Astrocyte of the hippocampus (primary cell): ENCODE data around the gene PEX3.

Experiments used
- DNase-seq: peaks from one replicate; pipeline ENCODE4 v3.0.0; 2011; ENCODE audit warnings: low read depth, low spot score

The PEX3 gene

DNA sequence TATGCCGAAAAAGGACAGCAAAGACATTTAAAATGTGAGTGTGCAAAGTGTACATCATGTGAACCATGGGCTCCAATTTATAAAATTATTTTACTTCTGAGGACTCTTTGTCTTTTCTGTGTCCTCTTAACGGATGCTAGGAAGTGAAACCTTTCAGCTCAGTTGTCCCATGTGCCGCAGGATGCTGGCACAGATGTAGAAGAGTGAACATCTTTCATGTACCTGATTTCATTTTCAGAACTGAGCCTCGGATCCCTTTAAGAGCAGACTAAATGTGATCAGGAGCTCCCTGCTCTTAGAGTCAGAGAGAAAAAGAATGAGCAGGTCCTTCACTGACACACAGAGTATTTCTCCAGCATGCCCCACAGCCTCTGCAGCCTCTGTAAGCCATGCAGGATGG lies 88.5 kb downstream of the PEX3 start:
- no peak for DNase-seq

DNA sequence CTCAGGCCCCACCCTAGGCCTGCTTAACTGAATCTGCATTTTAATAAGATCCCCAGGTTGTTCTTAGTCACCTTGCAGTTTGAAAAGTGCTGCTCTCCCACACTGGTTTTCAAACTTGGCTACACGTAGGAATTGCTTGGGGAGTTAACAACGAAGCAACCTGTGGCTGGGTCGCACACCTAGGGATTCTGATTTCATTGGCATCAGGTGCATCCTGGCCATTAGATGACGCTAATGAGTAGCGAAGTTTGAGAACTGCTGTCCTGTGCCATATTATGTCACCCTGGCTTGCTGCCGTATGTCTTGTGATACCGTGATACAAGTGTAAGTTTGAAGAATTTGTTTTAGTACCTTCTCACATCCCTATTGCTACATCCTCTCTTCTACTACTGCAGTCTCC lies 89.1 kb downstream of the PEX3 start:
- no peak for DNase-seq

DNA sequence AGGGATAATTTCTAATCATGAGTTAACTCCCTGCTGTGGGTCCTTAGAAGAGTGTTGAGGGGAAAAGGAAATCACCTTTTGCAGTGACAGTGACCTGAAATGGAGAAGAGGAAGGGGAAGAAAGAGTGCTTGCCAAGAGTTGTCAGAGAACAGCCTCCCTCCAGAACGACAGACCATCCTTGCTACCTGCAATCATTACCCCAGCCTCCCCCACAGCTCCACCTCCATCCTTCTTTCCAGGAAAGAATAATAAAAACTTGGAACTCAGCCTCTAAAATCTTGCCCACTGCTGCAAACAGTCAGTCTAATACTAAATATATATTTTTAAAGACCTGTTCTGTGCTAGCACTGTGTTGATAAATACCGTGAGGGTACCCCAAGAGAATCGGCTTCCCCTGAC lies 89.6 kb downstream of the PEX3 start:
- no peak for DNase-seq
